Measurements from ENCODE around the gene RTP2.

The RTP2 gene

DNA sequence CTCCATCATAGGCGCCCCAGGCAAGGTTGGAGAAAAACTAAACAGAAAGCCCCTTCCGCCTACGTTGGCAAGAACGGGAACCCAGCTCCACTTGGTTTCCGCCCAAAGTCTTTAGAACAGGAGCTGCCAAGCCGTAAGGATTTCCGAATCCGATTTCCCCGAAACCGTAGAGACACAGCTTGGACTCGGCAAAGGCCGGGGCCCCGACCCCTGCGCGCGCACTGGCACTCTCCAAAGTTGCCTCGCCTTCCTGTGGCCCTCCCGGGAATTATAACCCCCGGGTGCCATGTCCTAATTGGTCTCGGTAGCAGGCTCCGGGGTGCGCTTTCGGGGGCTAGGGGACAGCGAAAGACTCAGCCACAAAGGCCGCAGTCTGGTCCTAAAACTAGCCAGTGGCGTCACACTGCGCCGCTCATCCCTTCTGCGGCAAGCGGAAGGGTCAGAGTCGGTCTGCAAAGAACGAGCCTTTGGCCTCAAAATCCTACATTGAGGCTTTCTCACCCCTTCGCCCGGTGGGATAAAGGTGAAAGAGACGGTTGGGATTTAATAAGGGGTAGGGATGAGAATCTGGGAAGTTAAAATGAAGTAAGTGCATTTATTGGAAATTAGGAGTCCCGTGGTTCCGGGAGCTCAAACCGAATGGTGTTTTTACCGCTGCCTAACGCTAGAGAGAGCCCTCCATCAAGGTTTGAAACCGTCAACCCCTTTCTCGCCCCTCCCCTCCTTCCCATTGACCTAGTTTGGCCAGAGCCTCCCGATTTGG lies 36.2 kb upstream of the RTP2 start (continued):
- TF ChIP-seq, protein P1, sequence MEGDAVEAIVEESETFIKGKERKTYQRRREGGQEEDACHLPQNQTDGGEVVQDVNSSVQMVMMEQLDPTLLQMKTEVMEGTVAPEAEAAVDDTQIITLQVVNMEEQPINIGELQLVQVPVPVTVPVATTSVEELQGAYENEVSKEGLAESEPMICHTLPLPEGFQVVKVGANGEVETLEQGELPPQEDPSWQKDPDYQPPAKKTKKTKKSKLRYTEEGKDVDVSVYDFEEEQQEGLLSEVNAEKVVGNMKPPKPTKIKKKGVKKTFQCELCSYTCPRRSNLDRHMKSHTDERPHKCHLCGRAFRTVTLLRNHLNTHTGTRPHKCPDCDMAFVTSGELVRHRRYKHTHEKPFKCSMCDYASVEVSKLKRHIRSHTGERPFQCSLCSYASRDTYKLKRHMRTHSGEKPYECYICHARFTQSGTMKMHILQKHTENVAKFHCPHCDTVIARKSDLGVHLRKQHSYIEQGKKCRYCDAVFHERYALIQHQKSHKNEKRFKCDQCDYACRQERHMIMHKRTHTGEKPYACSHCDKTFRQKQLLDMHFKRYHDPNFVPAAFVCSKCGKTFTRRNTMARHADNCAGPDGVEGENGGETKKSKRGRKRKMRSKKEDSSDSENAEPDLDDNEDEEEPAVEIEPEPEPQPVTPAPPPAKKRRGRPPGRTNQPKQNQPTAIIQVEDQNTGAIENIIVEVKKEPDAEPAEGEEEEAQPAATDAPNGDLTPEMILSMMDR (tag by site-specific recombination; IDR thresholded peaks at IDR 0.05): peak; percentile 53; the same call in 1 of the 2 replicates
- TF ChIP-seq GLIS1 (tag by site-specific recombination; IDR thresholded peaks at IDR 0.05) (no peak), ZNF202 (tag by site-specific recombination; IDR thresholded peaks at IDR 0.05; ENCODE audit: borderline replicate concordance) (no peak), ZBTB21 (tag by site-specific recombination; IDR thresholded peaks at IDR 0.05) (peak; percentile 27; the same call in 1 of the 2 replicates), ZNF175 (tag by site-specific recombination; IDR thresholded peaks at IDR 0.05) (no peak), ZNF335 (tag by site-specific recombination; conservative IDR thresholded peaks at IDR 0.05) (peak; percentile 9), ZNF274 (IDR thresholded peaks at IDR 0.05; ENCODE audit: low read length) (no peak), ZNF274 (tag by site-specific recombination; IDR thresholded peaks at IDR 0.05; ENCODE audit: borderline replicate concordance) (no peak), ZNF366 (tag by site-specific recombination; conservative IDR thresholded peaks at IDR 0.05) (peak; percentile 83), GLIS2 (tag by site-specific recombination; IDR thresholded peaks at IDR 0.05) (0 out of 2 replicates have a peak, but pooled peaks have one; percentile 9), PRDM1 (tag by site-specific recombination; IDR thresholded peaks at IDR 0.05) (peak; percentile 25; the same call in 1 of the 2 replicates), ZNF157 (tag by site-specific recombination; IDR thresholded peaks at IDR 0.05) (no peak), ZBTB48 (tag by site-specific recombination; IDR thresholded peaks at IDR 0.05) (peak; percentile 13; the same call in 1 of the 2 replicates), ZNF416 (tag by site-specific recombination; IDR thresholded peaks at IDR 0.05) (no peak), IKZF3 (tag by site-specific recombination; IDR thresholded peaks at IDR 0.05) (peak; percentile 80), ZBTB17 (tag by site-specific recombination; IDR thresholded peaks at IDR 0.05) (peak; percentile 22; the same call in 1 of the 2 replicates), ZNF423 (tag by site-specific recombination; IDR thresholded peaks at IDR 0.05) (0 out of 2 replicates have a peak, but pooled peaks have one; percentile 45), ZIC2 (tag by site-specific recombination; IDR thresholded peaks at IDR 0.05) (peak; percentile 33; the same call in 1 of the 2 replicates), ZBTB20 (tag by site-specific recombination; IDR thresholded peaks at IDR 0.05) (peak; percentile 45), ZNF654 (tag by site-specific recombination; IDR thresholded peaks at IDR 0.05; ENCODE audit: low read depth) (peak; percentile 83), ZNF776 (tag by site-specific recombination; IDR thresholded peaks at IDR 0.05; ENCODE audit: borderline replicate concordance) (no peak)
- TF ChIP-seq, protein P2, sequence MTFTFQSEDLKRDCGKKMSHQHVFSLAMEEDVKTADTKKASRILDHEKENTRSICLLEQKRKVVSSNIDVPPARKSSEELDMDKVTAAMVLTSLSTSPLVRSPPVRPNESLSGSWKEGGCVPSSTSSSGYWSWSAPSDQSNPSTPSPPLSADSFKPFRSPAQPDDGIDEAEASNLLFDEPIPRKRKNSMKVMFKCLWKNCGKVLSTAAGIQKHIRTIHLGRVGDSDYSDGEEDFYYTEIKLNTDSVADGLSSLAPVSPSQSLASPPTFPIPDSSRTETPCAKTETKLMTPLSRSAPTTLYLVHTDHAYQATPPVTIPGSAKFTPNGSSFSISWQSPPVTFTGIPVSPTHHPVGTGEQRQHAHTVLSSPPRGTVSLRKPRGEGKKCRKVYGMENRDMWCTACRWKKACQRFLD (tag by site-specific recombination; IDR thresholded peaks at IDR 0.05): no peak
- TF ChIP-seq, protein P3, sequence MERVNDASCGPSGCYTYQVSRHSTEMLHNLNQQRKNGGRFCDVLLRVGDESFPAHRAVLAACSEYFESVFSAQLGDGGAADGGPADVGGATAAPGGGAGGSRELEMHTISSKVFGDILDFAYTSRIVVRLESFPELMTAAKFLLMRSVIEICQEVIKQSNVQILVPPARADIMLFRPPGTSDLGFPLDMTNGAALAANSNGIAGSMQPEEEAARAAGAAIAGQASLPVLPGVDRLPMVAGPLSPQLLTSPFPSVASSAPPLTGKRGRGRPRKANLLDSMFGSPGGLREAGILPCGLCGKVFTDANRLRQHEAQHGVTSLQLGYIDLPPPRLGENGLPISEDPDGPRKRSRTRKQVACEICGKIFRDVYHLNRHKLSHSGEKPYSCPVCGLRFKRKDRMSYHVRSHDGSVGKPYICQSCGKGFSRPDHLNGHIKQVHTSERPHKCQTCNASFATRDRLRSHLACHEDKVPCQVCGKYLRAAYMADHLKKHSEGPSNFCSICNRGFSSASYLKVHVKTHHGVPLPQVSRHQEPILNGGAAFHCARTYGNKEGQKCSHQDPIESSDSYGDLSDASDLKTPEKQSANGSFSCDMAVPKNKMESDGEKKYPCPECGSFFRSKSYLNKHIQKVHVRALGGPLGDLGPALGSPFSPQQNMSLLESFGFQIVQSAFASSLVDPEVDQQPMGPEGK (tag by site-specific recombination; IDR thresholded peaks at IDR 0.05): peak; percentile 36; the same call in 1 of the 2 replicates
- TF ChIP-seq, protein P4, sequence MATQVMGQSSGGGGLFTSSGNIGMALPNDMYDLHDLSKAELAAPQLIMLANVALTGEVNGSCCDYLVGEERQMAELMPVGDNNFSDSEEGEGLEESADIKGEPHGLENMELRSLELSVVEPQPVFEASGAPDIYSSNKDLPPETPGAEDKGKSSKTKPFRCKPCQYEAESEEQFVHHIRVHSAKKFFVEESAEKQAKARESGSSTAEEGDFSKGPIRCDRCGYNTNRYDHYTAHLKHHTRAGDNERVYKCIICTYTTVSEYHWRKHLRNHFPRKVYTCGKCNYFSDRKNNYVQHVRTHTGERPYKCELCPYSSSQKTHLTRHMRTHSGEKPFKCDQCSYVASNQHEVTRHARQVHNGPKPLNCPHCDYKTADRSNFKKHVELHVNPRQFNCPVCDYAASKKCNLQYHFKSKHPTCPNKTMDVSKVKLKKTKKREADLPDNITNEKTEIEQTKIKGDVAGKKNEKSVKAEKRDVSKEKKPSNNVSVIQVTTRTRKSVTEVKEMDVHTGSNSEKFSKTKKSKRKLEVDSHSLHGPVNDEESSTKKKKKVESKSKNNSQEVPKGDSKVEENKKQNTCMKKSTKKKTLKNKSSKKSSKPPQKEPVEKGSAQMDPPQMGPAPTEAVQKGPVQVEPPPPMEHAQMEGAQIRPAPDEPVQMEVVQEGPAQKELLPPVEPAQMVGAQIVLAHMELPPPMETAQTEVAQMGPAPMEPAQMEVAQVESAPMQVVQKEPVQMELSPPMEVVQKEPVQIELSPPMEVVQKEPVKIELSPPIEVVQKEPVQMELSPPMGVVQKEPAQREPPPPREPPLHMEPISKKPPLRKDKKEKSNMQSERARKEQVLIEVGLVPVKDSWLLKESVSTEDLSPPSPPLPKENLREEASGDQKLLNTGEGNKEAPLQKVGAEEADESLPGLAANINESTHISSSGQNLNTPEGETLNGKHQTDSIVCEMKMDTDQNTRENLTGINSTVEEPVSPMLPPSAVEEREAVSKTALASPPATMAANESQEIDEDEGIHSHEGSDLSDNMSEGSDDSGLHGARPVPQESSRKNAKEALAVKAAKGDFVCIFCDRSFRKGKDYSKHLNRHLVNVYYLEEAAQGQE (tag by site-specific recombination; IDR thresholded peaks at IDR 0.05): peak; percentile 16; the same call in 1 of the 2 replicates
- TF ChIP-seq, protein P5, sequence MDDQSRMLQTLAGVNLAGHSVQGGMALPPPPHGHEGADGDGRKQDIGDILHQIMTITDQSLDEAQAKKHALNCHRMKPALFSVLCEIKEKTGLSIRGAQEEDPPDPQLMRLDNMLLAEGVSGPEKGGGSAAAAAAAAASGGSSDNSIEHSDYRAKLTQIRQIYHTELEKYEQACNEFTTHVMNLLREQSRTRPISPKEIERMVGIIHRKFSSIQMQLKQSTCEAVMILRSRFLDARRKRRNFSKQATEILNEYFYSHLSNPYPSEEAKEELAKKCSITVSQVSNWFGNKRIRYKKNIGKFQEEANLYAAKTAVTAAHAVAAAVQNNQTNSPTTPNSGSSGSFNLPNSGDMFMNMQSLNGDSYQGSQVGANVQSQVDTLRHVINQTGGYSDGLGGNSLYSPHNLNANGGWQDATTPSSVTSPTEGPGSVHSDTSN (CRISPR knock-in tag; IDR thresholded peaks at IDR 0.05): no peak
- TF ChIP-seq, protein P6, sequence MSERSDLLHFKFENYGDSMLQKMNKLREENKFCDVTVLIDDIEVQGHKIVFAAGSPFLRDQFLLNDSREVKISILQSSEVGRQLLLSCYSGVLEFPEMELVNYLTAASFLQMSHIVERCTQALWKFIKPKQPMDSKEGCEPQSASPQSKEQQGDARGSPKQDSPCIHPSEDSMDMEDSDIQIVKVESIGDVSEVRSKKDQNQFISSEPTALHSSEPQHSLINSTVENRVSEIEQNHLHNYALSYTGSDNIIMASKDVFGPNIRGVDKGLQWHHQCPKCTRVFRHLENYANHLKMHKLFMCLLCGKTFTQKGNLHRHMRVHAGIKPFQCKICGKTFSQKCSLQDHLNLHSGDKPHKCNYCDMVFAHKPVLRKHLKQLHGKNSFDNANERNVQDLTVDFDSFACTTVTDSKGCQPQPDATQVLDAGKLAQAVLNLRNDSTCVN (tag by site-specific recombination; optimal IDR thresholded peaks at IDR 0.05): peak; percentile 49
